BJ (cell line): ENCODE results near the gene ARSG. TPM values are rescaled to one million over a fixed set of nuclear protein-coding genes. Genes with fewer than 3 reads are reported as not detected.

ENCODE experiments used
- CTCF ChIA-PET: fragments of 350-600 bp; formaldehyde crosslinking; extraction: SDS; loops from one replicate; lab custom pipeline; 2021; ENCODE audit warnings: antibody characterized with exemption, inconsistent platforms; lab: Yijun Ruan, JAX
- POLR2A ChIA-PET: fragments of 300-600 bp; sonication (Branson Sonifier 250); formaldehyde crosslinking; extraction: SDS; loops from one replicate; lab custom pipeline; 2021; ENCODE audit warnings: antibody characterized with exemption; lab: Charles Lee
- DNase-seq: peaks from one replicate; pipeline ENCODE4 v3.0.0-alpha.2; 2011; ENCODE audit warnings: low read depth
- H3K27me3 ChIP-seq: 2 replicates; pipeline ENCODE4 v1.6.0; 2011; ENCODE audit warnings: low read length; ENCODE audit not compliant: control insufficient read depth, insufficient read depth
- H3K36me3 ChIP-seq: 2 replicates; pipeline ENCODE4 v1.5.1; 2011; ENCODE audit warnings: low read length; ENCODE audit not compliant: control insufficient read depth, insufficient read depth
- H3K4me3 ChIP-seq: 2 replicates; pipeline ENCODE4 v1.5.1; 2011; ENCODE audit warnings: low read depth, mild to moderate bottlenecking, control low read depth, low read length
- polyA plus RNA-seq: library from polyadenylated mRNA; depleted of rRNA; stranded (reverse); fragments of >200 nt; gene quantifications from 2 replicates; pipeline ENCODE4 v1.2.3, GENCODE V29; 2011
- TF ChIP-seq, protein P1 (sequence below): IDR thresholded peaks from 2 replicates; pipeline ENCODE4 v1.5.1; 2011; ENCODE audit warnings: low read depth, mild to moderate bottlenecking, control low read depth, inconsistent platforms, low read length, moderate library complexity; ENCODE audit not compliant: insufficient read depth

The ARSG gene
- polyA plus RNA-seq, 1 experiment: 3.6 TPM

DNA sequence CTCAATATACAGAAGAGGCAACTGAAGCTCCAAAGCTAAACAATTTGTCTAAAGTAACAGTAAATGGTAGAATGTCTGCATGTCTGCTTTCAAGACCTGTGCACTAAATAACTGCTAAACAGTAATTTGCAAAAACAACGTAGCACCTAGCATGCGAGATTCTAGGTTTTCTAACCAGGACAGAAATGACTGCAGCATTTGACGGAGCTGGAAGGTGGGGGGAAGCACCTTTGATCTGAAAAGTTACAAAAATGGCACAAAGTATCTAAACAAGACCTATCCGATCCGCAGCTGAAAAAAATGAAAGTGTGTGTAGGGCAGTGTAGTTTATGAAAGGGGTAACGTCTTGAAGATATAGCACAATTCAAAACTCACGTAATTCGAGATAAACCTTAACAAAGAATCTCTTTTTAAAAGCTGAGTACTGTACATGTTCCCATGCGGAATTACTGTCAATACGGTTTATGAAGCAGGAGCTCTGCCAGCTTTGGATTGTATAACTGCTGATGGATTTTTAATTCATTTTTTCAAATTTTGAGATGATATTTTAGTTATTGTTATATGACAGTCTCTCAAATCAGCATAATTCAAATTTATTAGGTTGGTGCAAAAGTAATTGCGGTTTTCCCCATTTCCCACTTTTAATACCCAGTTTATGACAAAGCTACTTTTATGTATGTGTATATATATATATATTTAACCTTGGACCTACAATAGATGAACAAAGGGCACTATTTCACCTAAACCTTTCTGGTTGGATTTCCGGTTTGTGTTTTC lies 167.2 kb downstream of the ARSG start:
- CTCF ChIA-PET: interaction anchor here (0.6 to 2.4 kb wide), 10 partner anchors 8 to 1246 kb away, joined by 3 to 13 read pairs (median 5); no protein-coding TSS in a partner anchor

DNA sequence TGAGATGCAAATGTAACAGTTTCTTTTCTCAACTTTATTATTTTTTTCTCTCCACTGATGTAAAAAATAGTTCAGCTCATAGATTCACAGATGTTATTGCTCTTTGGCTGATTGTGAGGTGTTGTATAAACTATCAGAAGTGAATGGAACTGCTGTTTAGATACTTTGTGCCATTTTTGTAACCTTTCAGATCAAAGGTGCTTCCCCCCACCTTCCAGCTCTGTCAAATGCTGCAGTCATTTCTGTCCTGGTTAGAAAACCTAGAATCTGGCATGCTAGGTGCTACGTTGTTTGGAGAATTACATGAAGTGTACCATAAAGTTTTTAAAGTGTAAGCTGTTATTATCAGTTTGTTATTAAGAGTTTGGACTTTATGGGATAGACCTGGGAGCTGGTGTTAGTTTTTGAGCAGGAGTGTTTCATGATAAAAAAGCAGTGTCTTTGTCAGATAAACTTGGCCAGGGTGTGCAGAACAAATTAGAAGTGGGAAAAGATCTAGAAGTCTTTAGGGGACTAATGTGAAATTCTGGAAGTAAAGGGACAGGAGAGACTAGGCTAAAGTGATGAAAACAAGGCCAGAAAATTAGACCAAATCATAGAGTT lies 167.8 kb downstream of the ARSG start:
- DNase-seq: no peak
- ChIA-PET POLR2A (no interaction called here), CTCF (interaction anchor here (0.6 to 2.4 kb wide), 10 partner anchors 8 to 1247 kb away, joined by 3 to 13 read pairs (median 4); no protein-coding TSS in a partner anchor)
- TF ChIP-seq, protein P1, sequence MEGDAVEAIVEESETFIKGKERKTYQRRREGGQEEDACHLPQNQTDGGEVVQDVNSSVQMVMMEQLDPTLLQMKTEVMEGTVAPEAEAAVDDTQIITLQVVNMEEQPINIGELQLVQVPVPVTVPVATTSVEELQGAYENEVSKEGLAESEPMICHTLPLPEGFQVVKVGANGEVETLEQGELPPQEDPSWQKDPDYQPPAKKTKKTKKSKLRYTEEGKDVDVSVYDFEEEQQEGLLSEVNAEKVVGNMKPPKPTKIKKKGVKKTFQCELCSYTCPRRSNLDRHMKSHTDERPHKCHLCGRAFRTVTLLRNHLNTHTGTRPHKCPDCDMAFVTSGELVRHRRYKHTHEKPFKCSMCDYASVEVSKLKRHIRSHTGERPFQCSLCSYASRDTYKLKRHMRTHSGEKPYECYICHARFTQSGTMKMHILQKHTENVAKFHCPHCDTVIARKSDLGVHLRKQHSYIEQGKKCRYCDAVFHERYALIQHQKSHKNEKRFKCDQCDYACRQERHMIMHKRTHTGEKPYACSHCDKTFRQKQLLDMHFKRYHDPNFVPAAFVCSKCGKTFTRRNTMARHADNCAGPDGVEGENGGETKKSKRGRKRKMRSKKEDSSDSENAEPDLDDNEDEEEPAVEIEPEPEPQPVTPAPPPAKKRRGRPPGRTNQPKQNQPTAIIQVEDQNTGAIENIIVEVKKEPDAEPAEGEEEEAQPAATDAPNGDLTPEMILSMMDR: no peak
- no peaks in the 10 kb centered on the region for H3K36me3 ChIP-seq
- 0 out of 2 replicates have a peak, but pooled peaks cover 2% of the 10 kb centered on the region for H3K27me3 ChIP-seq
- H3K4me3 ChIP-seq: no peak overlapping the region

More for the DNA sequence above, 167.2 kb downstream of the ARSG start:
- DNase-seq: no peak
- Histone ChIP-seq H3K4me3 (peak overlapping the region; percentile 55), H3K36me3 (no peaks in the 10 kb centered on the region), H3K27me3 (0 out of 2 replicates have a peak, but pooled peaks cover 2% of the 10 kb centered on the region)
- TF ChIP-seq, protein P1: no peak
- POLR2A ChIA-PET: interaction anchor here (0.9 kb wide), 1 partner anchor 54 kb away, joined by 3 read pairs; the partner anchor contains the start of gene PRKAR1A

DNA sequence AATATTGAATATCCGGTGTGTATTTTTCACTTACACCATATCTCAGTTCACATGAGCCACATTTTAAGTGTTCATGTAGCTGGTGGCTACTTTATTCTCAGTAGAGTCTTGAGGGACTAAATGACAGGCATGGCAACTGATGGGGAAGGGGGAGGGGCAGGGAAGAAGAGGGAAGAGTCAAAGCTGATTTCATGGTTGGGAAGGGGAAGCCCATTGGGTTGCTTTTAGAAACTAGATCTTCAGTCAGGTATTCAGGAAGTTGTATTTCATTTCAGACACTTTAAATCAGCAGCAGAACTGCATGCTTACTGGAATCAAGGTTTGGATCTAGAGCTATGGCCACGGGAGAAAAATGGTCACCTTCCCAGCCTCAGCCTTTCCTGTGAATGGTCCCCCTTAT lies 168.9 kb downstream of the ARSG start:
- Histone ChIP-seq H3K36me3 (no peaks in the 10 kb centered on the region), H3K4me3 (no peak overlapping the region), H3K27me3 (0 out of 2 replicates have a peak, but pooled peaks cover 2% of the 10 kb centered on the region)
- ChIA-PET POLR2A (no interaction called here), CTCF (interaction anchor here (0.6 to 2.4 kb wide), 5 partner anchors 61 to 288 kb away, joined by 3 to 9 read pairs (median 4); no protein-coding TSS in a partner anchor)
- TF ChIP-seq, protein P1: no peak
- DNase-seq: no peak

DNA sequence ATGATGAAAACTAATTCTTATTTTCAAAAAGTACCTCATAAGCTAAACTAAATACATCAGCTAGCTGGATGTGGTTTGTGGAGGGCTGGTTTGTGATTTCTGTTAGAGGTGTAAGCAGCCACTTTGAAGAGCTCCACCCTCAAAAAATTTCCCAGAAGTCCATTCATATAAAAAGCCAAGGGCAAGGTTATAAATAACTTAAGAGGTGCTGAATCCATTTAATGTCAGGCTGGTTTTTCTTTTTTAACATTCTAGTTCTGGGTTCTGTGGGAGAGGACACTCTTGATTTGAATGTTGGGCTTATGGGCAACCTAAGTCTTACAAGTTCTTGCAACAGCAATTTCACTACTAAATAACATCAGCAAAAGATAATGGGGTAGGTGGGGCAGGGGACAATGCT lies 169.4 kb downstream of the ARSG start:
- no peak overlapping the region for H3K4me3 ChIP-seq
- CTCF ChIA-PET: interaction anchor here (0.6 to 1.8 kb wide), 4 partner anchors 61 to 288 kb away, joined by 3 to 4 read pairs (median 4); no protein-coding TSS in a partner anchor
- TF ChIP-seq, protein P1: no peak
- no peaks in the 10 kb centered on the region for H3K36me3 ChIP-seq
- H3K27me3 ChIP-seq: 0 out of 2 replicates have a peak, but pooled peaks cover 2% of the 10 kb centered on the region
- POLR2A ChIA-PET: no interaction called here
- DNase-seq: no peak

DNA sequence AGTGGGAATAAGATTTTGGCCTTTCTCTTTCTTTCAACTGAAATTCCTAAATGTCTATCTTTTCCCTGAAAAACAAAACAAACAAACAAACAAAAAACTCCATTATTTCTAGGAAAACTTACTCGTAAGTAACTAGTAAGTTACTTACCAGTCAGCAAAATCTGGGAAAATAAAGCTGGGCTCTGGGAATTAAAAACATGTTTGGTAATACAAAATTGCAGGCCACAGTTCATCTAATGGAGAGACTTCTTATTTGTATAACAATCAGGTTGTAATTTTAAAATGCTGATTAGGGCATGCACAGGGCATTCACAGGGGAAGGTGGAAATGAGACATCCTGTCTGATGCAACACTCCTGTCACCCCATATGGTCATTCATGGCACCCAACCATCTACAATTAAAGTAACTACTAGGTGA lies 169.8 kb downstream of the ARSG start:
- DNase-seq: no peak
- ChIA-PET CTCF (interaction anchor here (0.8 to 1.8 kb wide), 4 partner anchors 62 to 289 kb away, joined by 3 to 4 read pairs (median 4); no protein-coding TSS in a partner anchor), POLR2A (no interaction called here)
- TF ChIP-seq, protein P1: no peak
- Histone ChIP-seq H3K27me3 (0 out of 2 replicates have a peak, but pooled peaks cover 2% of the 10 kb centered on the region), H3K4me3 (no peak overlapping the region), H3K36me3 (no peaks in the 10 kb centered on the region)
